NK-92 treated with Interleukin-12 subunit alpha and Interleukin-12 subunit beta, amount 100 ng/mL, for 24 hours (cell line): ENCODE data around the gene ITPKB.
"Not testable (repeated sequence)": the region's sequence is repeated elsewhere in the genome, so short reads cannot be mapped to it uniquely, and the experiment has no call there.

Source experiments
- DNase-seq: peaks from one replicate; lab custom pipeline; 2025; lab: John Stamatoyannopoulos, UW

The ITPKB gene

DNA sequence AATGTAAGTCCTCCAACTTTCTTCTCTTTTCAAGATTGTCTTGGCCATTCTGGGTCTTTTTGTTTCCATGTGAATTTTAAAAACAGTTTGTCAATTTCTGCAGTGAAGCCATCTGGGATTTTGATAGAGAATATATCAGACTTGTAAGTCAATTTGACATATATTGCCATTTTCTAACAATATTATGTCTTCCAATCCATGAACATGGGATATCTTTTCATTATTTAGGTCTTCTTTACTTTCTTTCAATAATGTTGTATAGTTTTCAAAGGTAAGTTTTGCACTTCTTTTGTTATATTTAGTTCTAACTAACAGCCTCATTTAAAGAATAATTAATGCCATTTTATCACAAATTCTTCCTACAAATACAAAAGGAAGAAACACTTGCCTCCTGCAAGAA lies 117.1 kb downstream of the ITPKB start:
- no peak for DNase-seq

DNA sequence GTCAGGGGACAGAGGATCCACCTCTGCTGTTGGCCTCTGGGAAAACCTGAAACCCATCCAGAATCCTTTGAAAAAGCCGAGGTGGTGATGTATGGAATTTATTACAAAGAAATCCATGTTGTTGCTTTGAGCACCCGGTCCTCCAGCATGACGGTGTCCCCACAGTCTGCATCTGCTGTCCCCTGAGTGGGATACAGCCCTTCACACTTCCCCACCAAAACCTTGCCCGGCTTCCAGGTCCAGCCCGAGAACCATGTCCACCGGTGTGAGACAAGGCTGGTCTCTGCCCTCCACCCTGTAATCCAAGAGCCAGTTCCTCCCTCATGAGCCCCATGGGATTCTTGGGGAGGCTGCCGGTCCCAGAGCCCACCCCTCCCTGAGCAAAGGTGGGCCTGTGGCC lies 120.1 kb downstream of the ITPKB start:
- DNase-seq, result no peak

DNA sequence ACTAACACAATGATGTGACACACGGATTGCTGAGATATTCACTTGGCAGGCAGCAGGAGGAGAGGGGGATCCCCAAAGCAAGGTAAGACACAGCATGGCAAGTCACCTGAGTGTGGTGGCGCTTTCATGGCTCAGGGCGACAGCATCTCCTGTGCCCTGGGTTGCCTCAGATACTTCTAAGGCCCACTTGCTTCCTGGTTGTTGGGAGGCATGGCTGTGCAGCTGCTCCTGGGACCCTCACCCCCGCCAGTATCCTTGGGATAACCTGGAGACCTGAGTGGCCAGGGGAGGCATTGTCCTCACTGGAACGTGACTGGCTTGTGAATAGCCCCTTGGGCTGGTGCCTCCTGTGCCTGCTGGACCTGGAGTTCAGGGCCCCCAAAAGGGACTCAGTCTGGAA lies 120.7 kb downstream of the ITPKB start:
- no peak for DNase-seq

GRCh38 chr1:226617719-226618118 lies 121.4 kb downstream of the ITPKB start:
- not testable (repeated sequence) for DNase-seq

- no peak for DNase-seq
Observed at GRCh38 chr1:226617109-226617508, 122.0 kb downstream of the ITPKB start.

GRCh38 chr1:226616636-226617035 lies 122.4 kb downstream of the ITPKB start:
- DNase-seq, result no peak

- DNase-seq, result no peak
Observed at GRCh38 chr1:226615876-226616275, 123.2 kb downstream of the ITPKB start.

DNA sequence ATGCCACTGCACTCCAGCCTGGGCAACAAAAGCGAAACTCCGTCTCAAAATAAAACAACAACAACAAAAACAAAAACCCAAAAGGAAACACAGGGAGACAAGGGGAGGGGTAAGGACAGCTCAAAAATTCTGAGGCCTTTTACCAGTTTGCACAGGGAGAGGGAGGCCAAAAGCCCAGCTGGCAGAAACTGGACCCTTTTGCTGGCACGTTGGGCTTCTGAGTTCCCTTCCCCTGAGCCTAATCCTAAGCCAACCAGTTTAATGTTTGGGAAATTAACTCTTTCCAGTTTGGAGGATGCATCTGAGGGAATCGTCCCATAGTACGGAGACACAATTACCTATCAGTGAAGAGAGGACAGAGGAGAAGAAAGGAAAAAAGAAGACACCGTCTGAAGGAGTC lies 127.1 kb downstream of the ITPKB start:
- DNase-seq, result not testable (repeated sequence)

GRCh38 chr1:226611301-226611700 lies 127.8 kb downstream of the ITPKB start:
- DNase-seq, result no peak

DNA sequence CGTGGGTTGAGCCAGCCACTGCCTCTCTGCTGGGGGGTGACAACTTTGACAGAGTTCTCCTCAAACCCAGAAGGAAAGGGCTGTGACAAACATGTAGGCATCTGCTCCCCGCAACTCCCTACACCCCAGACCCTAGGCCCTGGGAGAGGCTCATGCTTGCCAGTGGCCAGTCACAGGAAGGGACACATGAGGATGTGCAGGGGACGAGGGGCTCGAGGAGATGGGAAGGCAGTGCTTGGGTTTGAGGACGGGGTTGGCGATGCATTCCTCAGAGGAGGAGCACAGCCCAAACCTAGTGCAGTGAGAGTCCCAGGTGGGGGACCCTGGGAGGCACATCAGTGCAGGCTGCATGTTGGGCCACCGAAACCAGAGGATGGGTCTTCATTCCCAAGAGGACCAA lies 128.4 kb downstream of the ITPKB start:
- DNase-seq, result no peak

DNA sequence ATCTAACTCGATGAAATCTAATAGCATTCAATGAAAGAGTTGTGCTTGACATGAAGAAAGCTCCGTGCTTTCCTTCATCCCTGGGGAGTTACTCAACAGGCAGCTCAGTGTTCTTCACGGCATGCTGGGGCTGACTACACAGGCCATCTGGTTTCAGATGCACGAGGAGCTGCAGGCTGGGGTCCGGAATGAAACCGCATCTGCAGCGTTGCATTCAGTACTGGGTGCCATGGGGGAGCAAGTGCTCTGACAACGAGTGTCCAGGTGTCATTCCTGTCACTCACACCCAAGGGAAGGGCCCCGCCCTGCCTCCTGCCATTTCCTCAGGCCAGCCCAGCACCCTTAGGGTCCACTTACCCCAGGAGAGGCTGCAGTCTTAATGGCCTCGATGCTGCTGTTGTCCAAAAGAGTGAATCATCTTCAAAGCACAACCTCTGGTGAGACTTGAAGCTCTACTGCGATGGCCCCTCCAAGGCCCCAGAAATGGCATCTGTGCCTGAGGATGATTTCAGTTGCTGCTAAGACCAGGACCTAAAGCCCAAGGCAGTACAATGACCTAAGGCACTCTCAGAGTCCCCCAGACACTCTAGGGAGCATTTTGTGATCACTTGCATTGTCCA lies 129.1 kb downstream of the ITPKB start:
- DNase-seq, result no peak

GRCh38 chr1:226608699-226609505 lies 130.2 kb downstream of the ITPKB start:
- no peak for DNase-seq

DNA sequence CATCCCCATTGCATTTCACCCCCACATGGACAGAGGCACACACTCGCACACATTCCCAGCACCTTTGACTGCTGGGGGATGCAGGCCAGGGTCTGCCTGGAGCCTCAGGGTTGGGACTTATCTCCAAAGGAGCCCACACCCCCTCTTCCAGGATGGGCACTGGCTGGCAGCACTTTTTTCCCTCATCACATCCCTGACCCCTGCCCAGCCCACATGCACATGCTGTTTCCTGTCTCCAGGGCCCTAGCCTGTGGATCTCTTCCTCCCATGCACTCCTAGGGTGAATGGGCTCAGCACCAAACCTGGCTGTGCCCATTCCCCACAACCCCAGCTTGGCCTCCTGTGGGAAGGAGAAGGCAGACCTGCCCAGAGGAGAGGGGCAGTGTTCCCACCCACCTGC lies 131.3 kb downstream of the ITPKB start:
- no peak for DNase-seq

DNA sequence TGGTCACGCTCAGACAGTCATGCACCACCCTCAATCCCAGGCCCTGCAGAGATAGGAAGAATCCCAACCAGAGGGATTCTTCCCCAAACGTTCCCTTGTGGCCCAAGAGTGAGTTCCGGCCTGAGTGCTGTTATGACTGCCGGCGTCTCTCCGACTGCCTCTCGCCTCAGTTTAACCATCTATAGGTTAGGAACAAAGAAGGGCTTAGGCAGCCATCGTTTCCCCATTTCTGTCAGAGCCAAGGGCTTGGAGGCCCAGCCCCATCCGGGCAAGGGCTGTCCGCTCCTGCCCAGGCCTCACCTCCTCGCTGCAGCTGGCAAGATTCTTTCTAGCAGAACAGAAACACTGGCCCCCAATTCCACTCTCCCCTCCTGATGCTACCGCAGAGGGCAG lies 131.8 kb downstream of the ITPKB start:
- no peak for DNase-seq

GRCh38 chr1:226606311-226607267 lies 132.5 kb downstream of the ITPKB start:
- DNase-seq, result no peak

DNA sequence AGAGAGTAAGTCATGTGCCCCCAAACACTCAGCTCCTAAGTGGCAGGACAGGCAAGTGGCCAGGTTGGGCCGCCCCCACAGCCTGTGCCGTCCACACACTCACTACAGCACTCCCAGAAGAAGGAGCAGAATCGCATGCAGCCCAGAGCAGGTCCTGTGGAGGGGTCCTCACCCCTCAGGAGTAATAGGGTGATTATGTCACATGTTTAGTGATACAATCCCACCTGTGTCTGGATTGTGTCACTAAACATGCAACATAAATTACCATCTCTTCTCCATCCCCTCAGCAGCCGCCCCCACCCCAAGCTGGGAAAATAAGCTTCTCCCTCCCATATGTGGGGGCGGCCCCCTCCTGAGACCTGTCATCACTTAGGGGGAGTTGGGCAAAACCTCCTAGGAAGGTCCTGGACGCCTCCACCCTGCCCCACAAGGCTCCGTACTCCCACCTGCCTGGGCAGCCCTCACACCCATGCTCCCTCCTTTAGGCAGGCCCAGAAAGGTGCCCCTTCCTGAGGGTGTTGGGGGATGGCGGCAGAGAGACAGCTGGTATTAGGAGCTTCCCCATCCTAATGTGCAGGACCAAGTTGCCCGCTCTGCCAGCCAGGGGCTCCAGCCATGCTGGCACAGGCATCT lies 133.6 kb downstream of the ITPKB start:
- no peak for DNase-seq

DNA sequence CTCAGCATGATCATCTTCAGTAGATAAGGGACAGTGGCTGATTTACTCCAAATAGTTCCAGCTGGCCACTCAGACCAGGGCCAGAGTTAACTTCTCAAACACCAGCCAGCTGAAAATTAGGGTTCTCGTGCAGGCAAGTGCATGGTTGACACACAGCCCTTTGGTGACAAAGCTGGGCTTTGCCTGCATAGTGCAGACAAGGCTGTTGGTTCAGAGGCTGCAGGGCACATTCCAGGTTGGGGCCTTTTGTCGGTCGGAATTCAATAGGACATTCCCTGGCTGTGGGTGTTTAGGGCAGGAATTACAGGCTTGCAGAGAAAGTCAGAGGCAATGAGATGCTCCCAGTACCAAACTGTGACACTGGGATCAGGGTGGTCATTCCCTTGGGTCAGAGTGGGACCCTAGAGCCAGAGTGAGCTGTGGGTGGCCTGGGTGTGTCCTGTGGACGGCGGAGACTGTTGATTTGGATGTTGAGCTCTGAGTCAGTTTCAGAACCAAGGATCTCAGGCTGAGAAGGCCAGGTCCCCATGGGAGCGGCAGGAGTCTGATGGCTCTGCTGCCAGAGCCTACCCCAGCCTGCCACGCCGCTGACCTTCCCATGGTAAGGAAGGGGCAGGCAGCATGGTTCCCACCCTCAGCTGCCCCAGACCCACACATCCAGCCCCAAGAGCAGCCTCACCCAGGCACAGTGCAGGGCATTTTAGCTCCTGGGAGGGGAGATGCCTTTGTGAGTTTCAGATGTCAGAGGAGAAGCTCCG lies 134.3 kb downstream of the ITPKB start:
- no peak for DNase-seq

- DNase-seq, result no peak
Observed at GRCh38 chr1:226603858-226604559, 135.1 kb downstream of the ITPKB start.

DNA sequence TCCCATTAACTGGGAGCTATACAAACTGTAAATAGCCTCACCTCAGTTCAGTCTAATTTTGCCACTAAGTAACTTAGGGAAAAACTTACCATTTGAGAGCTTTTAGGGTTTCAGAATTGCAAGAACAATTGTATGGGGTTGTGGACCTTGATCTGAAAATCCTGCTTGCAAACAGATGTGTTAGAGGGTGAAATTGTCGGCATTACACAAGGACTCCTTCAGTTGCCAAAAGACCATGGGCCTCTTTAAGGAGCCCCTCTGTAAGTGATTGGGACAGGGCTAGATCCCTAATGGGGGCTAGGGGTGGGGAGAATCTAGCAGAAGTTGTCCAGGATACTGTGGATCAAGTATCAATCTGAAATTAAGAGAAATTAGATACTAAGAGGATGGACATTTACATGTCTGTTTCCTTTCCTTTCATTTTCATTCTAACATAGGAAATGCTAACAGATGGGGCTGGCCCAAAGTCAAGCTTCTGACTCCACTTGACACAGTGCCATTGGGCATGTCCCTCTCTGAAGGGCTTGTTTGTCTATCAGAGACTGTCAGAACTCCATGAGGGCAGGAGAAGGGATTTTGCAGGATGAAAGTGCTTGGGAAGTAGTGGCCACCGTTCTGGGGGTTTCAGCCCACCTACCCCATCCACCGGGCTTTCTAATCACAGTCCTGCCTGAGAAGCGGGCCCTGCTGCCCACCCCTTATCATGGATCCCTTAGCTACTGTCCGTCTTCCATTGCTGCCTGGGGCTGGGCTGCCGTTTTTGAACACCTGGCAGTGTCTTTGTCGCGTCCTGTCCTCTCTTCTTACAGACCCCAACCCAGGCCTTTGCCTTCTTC lies 135.8 kb downstream of the ITPKB start:
- no peak for DNase-seq
